Measurements from ENCODE around the gene ARHGAP26. TPM values are rescaled to one million over a fixed set of nuclear protein-coding genes. Genes with fewer than 3 reads are reported as not detected.

ARHGAP26 gene
- total and polyA plus RNA-seq, 4 donors, result 1.8 to 16.7 (median 4.1) TPM

DNA sequence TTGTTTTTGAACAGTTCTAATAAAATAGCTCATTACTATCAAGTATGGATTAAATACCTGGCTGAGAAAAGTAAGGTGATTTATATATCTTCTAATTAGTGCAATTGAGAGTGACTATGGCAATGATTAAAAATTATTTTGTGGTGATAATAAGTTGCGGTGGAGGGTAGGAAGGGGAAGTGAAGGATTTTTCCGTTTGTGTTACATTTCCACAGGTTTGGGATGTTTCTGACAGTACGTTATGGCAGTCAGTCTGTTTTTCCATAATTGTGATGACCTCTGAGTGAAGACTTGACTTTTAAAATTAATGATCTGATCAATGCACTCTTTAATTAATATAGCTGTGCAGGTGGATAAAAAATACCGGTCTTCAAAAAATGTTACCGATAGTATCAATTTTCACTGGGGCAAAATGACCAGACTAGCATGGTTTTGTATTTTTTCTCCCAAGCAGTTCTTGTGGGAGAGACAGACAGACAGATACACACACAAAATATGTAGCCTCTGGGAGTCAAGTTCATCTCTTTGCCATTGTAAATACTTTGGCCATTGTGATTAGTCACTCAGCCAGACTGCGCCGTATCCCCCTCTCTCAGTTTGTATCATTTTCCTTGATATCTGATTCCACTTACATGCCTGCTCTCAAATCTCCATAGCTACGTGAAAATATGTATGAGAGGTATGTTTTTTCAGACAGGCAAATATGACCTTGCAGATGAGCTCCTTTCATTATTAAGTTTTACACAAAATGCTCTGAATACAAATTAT is 60.2 kb downstream of the ARHGAP26 start:
- 91% methylated on average over 8 of the region's 8 CpGs for WGBS
- Histone ChIP-seq H3K27ac (ENCODE audit: low read depth in 1 of 2, low read length in 2 of 2) (no peak overlapping the region), H3K4me3 (ENCODE audit: low read depth in 1 of 3, low read length in 3 of 3) (no peak overlapping the region), H3K9me3 (ENCODE audit: control insufficient read depth in 4 of 4, low read length in 3 of 4) (no peaks in the 10 kb centered on the region), H3K9ac (ENCODE audit: low read depth in 1 of 2, low read length in 2 of 2) (no peak overlapping the region), H3K27me3 (ENCODE audit: control insufficient read depth in 4 of 4, insufficient read depth in 4 of 4, low read length in 3 of 4) (no peaks in the 10 kb centered on the region), H3K4me1 (ENCODE audit: control insufficient read depth in 4 of 4, insufficient read depth in 4 of 4, low read length in 3 of 4) (peaks cover 0 to 4% (median 1%) of the 10 kb centered on the region in 4 donors), H3K36me3 (ENCODE audit: control insufficient read depth in 4 of 4, insufficient read depth in 3 of 4, low read depth in 1 of 4, low read length in 3 of 4) (no peaks in the 10 kb centered on the region)
- TF ChIP-seq SP1 (IDR thresholded peaks at IDR 0.05), result no peak
- TF ChIP-seq, protein P1, sequence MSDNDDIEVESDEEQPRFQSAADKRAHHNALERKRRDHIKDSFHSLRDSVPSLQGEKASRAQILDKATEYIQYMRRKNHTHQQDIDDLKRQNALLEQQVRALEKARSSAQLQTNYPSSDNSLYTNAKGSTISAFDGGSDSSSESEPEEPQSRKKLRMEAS (IDR thresholded peaks at IDR 0.05), result no peak
- TF ChIP-seq YY1 (IDR thresholded peaks at IDR 0.05), result no peak
- no peak for TF ChIP-seq FOXA2 (IDR thresholded peaks at IDR 0.05)
- no peak for TF ChIP-seq HNF4A (conservative IDR thresholded peaks at IDR 0.05)
- TF ChIP-seq JUND (IDR thresholded peaks at IDR 0.05), result no peak
- no peak for TF ChIP-seq RXRA (IDR thresholded peaks at IDR 0.05)
- TF ChIP-seq GABPA (IDR thresholded peaks at IDR 0.05 in 1 of 2, conservative IDR thresholded peaks at IDR 0.05 in 1 of 2), result no peak
- TF ChIP-seq, protein P2, sequence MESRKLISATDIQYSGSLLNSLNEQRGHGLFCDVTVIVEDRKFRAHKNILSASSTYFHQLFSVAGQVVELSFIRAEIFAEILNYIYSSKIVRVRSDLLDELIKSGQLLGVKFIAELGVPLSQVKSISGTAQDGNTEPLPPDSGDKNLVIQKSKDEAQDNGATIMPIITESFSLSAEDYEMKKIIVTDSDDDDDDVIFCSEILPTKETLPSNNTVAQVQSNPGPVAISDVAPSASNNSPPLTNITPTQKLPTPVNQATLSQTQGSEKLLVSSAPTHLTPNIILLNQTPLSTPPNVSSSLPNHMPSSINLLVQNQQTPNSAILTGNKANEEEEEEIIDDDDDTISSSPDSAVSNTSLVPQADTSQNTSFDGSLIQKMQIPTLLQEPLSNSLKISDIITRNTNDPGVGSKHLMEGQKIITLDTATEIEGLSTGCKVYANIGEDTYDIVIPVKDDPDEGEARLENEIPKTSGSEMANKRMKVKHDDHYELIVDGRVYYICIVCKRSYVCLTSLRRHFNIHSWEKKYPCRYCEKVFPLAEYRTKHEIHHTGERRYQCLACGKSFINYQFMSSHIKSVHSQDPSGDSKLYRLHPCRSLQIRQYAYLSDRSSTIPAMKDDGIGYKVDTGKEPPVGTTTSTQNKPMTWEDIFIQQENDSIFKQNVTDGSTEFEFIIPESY (IDR thresholded peaks at IDR 0.05), result no peak
- TF ChIP-seq HNF4G (IDR thresholded peaks at IDR 0.05), result no peak
- no peak for TF ChIP-seq FOXA1 (IDR thresholded peaks at IDR 0.05)
- TF ChIP-seq EGR1 (IDR thresholded peaks at IDR 0.05; ENCODE audit: low read depth in 2 of 2), result no peak
- no peak for DNase-seq (ENCODE audit: low spot score)

DNA sequence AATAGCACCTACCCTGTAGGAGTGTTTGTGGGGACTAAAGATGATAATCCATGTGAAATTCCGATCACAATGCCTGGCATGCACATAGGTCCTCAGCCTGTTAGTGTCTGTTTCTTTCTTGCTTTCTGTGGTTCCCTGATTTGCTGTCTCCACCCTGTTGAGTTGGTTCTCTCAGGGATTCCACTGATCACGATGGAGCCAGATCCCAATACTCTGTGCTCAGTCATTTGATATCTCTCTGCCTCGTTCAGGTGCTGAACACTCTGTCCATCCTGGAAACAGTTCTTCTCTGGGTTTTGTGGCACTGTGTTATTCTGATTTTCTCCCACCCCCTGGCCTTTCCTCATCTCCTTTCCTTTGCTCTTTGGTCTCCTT is 60.8 kb downstream of the ARHGAP26 start:
- TF ChIP-seq YY1 (IDR thresholded peaks at IDR 0.05) (no peak), HNF4G (IDR thresholded peaks at IDR 0.05) (no peak), EGR1 (IDR thresholded peaks at IDR 0.05; ENCODE audit: low read depth in 2 of 2) (no peak), HNF4A (conservative IDR thresholded peaks at IDR 0.05) (no peak), SP1 (IDR thresholded peaks at IDR 0.05) (no peak), TAF1 (conservative IDR thresholded peaks at IDR 0.05) (no peak), FOXA1 (IDR thresholded peaks at IDR 0.05) (no peak), GABPA (IDR thresholded peaks at IDR 0.05 in 1 of 2, conservative IDR thresholded peaks at IDR 0.05 in 1 of 2) (no peak), NR2F2 (IDR thresholded peaks at IDR 0.05) (no peak), JUND (IDR thresholded peaks at IDR 0.05) (no peak), FOXA2 (IDR thresholded peaks at IDR 0.05) (no peak), RXRA (IDR thresholded peaks at IDR 0.05) (no peak)
- TF ChIP-seq, protein P2 (IDR thresholded peaks at IDR 0.05), result no peak
- TF ChIP-seq, protein P1 (IDR thresholded peaks at IDR 0.05), result no peak
- TF ChIP-seq, protein P3, sequence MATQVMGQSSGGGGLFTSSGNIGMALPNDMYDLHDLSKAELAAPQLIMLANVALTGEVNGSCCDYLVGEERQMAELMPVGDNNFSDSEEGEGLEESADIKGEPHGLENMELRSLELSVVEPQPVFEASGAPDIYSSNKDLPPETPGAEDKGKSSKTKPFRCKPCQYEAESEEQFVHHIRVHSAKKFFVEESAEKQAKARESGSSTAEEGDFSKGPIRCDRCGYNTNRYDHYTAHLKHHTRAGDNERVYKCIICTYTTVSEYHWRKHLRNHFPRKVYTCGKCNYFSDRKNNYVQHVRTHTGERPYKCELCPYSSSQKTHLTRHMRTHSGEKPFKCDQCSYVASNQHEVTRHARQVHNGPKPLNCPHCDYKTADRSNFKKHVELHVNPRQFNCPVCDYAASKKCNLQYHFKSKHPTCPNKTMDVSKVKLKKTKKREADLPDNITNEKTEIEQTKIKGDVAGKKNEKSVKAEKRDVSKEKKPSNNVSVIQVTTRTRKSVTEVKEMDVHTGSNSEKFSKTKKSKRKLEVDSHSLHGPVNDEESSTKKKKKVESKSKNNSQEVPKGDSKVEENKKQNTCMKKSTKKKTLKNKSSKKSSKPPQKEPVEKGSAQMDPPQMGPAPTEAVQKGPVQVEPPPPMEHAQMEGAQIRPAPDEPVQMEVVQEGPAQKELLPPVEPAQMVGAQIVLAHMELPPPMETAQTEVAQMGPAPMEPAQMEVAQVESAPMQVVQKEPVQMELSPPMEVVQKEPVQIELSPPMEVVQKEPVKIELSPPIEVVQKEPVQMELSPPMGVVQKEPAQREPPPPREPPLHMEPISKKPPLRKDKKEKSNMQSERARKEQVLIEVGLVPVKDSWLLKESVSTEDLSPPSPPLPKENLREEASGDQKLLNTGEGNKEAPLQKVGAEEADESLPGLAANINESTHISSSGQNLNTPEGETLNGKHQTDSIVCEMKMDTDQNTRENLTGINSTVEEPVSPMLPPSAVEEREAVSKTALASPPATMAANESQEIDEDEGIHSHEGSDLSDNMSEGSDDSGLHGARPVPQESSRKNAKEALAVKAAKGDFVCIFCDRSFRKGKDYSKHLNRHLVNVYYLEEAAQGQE (IDR thresholded peaks at IDR 0.05), result no peak
- TF ChIP-seq, protein P4, sequence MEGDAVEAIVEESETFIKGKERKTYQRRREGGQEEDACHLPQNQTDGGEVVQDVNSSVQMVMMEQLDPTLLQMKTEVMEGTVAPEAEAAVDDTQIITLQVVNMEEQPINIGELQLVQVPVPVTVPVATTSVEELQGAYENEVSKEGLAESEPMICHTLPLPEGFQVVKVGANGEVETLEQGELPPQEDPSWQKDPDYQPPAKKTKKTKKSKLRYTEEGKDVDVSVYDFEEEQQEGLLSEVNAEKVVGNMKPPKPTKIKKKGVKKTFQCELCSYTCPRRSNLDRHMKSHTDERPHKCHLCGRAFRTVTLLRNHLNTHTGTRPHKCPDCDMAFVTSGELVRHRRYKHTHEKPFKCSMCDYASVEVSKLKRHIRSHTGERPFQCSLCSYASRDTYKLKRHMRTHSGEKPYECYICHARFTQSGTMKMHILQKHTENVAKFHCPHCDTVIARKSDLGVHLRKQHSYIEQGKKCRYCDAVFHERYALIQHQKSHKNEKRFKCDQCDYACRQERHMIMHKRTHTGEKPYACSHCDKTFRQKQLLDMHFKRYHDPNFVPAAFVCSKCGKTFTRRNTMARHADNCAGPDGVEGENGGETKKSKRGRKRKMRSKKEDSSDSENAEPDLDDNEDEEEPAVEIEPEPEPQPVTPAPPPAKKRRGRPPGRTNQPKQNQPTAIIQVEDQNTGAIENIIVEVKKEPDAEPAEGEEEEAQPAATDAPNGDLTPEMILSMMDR (IDR thresholded peaks at IDR 0.05; ENCODE audit: low read depth, low read length, missing input control), result no peak
- TF ChIP-seq, protein P5, sequence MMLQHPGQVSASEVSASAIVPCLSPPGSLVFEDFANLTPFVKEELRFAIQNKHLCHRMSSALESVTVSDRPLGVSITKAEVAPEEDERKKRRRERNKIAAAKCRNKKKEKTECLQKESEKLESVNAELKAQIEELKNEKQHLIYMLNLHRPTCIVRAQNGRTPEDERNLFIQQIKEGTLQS (IDR thresholded peaks at IDR 0.05), result no peak
- peaks cover 0 to 4% (median 1%) of the 10 kb centered on the region in 4 donors for H3K4me1 ChIP-seq (ENCODE audit: control insufficient read depth in 4 of 4, insufficient read depth in 4 of 4, low read length in 3 of 4)
- no peaks in the 10 kb centered on the region for H3K9me3 ChIP-seq (ENCODE audit: control insufficient read depth in 4 of 4, low read length in 3 of 4)
- no peak overlapping the region for H3K9ac ChIP-seq (ENCODE audit: low read depth in 1 of 2, low read length in 2 of 2)
- H3K27ac ChIP-seq (ENCODE audit: low read depth in 1 of 2, low read length in 2 of 2), result no peak overlapping the region
- no peak overlapping the region for H3K4me3 ChIP-seq (ENCODE audit: low read depth in 1 of 3, low read length in 3 of 3)
- no peak for DNase-seq (ENCODE audit: low spot score)
- WGBS, result 95% methylated on average over 3 of the region's 3 CpGs
- no peaks in the 10 kb centered on the region for H3K36me3 ChIP-seq (ENCODE audit: control insufficient read depth in 4 of 4, insufficient read depth in 3 of 4, low read depth in 1 of 4, low read length in 3 of 4)
- H3K27me3 ChIP-seq (ENCODE audit: control insufficient read depth in 4 of 4, insufficient read depth in 4 of 4, low read length in 3 of 4), result no peaks in the 10 kb centered on the region

Data from liver (tissue), 9 donors.